HEK293 (cell line): ENCODE results near the gene DMD.

ENCODE experiments used
- CTCF ChIA-PET: fragments of 350-600 bp; formaldehyde crosslinking; extraction: SDS; loops from one replicate; lab custom pipeline; 2021; ENCODE audit warnings: antibody characterized with exemption; lab: Yijun Ruan, JAX
- POLR2A ChIA-PET: fragments of 300-600 bp; formaldehyde crosslinking; extraction: SDS; loops from one replicate; lab custom pipeline; 2020; ENCODE audit warnings: antibody characterized with exemption, inconsistent platforms; lab: Yijun Ruan, JAX
- H3K27ac ChIP-seq: fragments of 200-500 bp; sonication (Bioruptor generic); 2 replicates; pipeline ENCODE4 v1.5.1; 2014; ENCODE audit warnings: low read depth, low read length, control low read depth, inconsistent platforms; ENCODE audit errors: extremely low read depth
- H3K36me3 ChIP-seq, 2 experiments: fragments of 200-500 bp in 1 of 2; sonication (Bioruptor generic) in 1 of 2; 1 replicate in 1 of 2; 2 replicates in 1 of 2; pipeline ENCODE4 v1.5.1; 2014 to 2017; ENCODE audit warnings: inconsistent platforms in 2 of 2, low read length in 2 of 2; ENCODE audit not compliant: control insufficient read depth in 2 of 2, insufficient read depth in 1 of 2
- H3K4me1 ChIP-seq: fragments of 200-500 bp; sonication (Bioruptor generic); 2 replicates; pipeline ENCODE4 v1.5.1; 2014; ENCODE audit warnings: mild to moderate bottlenecking, low read length, inconsistent platforms; ENCODE audit not compliant: control insufficient read depth, insufficient read depth
- H3K4me3 ChIP-seq: 2 replicates; pipeline ENCODE4 v1.5.1; 2011; ENCODE audit warnings: low read depth, mild to moderate bottlenecking, control low read depth, low read length, moderate library complexity
- H3K9me3 ChIP-seq: fragments of 200-500 bp; sonication (Bioruptor generic); 2 replicates; pipeline ENCODE4 v1.5.1; 2014; ENCODE audit warnings: low read depth, low read length, inconsistent platforms; ENCODE audit not compliant: control insufficient read depth, insufficient read depth
- GLIS1 ChIP-seq: fragments of 450-650 bp; formaldehyde crosslinking; IDR thresholded peaks from 2 replicates; pipeline ENCODE4 v1.5.1; 2016; ENCODE audit warnings: missing biosample characterization, missing genetic modification characterization
- KLF16 ChIP-seq: fragments of 450-650 bp; formaldehyde crosslinking; IDR thresholded peaks from 2 replicates; pipeline ENCODE4 v1.5.1; 2017; ENCODE audit warnings: missing biosample characterization, missing genetic modification characterization
- MZF1 ChIP-seq: fragments of 450-650 bp; formaldehyde crosslinking; IDR thresholded peaks from 2 replicates; pipeline ENCODE4 v1.5.1; 2017; ENCODE audit warnings: missing biosample characterization, missing genetic modification characterization, borderline replicate concordance
- PRDM4 ChIP-seq: fragments of 450-650 bp; formaldehyde crosslinking; IDR thresholded peaks from 2 replicates; pipeline ENCODE4 v1.5.1; 2017; ENCODE audit warnings: missing biosample characterization, missing genetic modification characterization
- ZFHX2 ChIP-seq: fragments of 450-650 bp; formaldehyde crosslinking; conservative IDR thresholded peaks from 2 replicates; pipeline ENCODE4 v1.5.1; 2016; ENCODE audit warnings: missing biosample characterization, missing genetic modification characterization
- ZFP37 ChIP-seq: fragments of 450-650 bp; formaldehyde crosslinking; IDR thresholded peaks from 2 replicates; pipeline ENCODE4 v1.5.1; 2016; ENCODE audit warnings: missing biosample characterization, missing genetic modification characterization
- ZNF10 ChIP-seq: fragments of 450-650 bp; formaldehyde crosslinking; IDR thresholded peaks from 2 replicates; pipeline ENCODE4 v1.5.1; 2017; ENCODE audit warnings: missing biosample characterization, missing genetic modification characterization
- ZNF138 ChIP-seq: fragments of 450-650 bp; formaldehyde crosslinking; IDR thresholded peaks from 2 replicates; pipeline ENCODE4 v1.5.1; 2016; ENCODE audit warnings: missing biosample characterization, missing genetic modification characterization, borderline replicate concordance
- ZNF146 ChIP-seq: fragments of 450-650 bp; formaldehyde crosslinking; IDR thresholded peaks from 2 replicates; pipeline ENCODE4 v1.5.1; 2016; ENCODE audit warnings: missing biosample characterization, missing genetic modification characterization
- ZNF202 ChIP-seq: fragments of 450-650 bp; formaldehyde crosslinking; IDR thresholded peaks from 2 replicates; pipeline ENCODE4 v1.5.1; 2016; ENCODE audit warnings: missing biosample characterization, missing genetic modification characterization, borderline replicate concordance
- ZNF214 ChIP-seq: fragments of 450-650 bp; formaldehyde crosslinking; IDR thresholded peaks from 2 replicates; pipeline ENCODE4 v1.5.1; 2017; ENCODE audit warnings: missing biosample characterization, mild to moderate bottlenecking, missing genetic modification characterization, borderline replicate concordance
- ZNF223 ChIP-seq: fragments of 450-650 bp; formaldehyde crosslinking; IDR thresholded peaks from 2 replicates; pipeline ENCODE4 v1.5.1; 2016; ENCODE audit warnings: missing biosample characterization, missing genetic modification characterization
- ZNF26 ChIP-seq: fragments of 450-650 bp; formaldehyde crosslinking; IDR thresholded peaks from 2 replicates; pipeline ENCODE4 v1.5.1; 2016; ENCODE audit warnings: missing biosample characterization, missing genetic modification characterization
- ZNF274 ChIP-seq, 2 experiments: fragments of 200-500 bp in 1 of 2; fragments of 450-650 bp in 1 of 2; sonication (Bioruptor generic) in 1 of 2; formaldehyde crosslinking in 1 of 2; IDR thresholded peaks; 2 replicates each; pipeline versions ENCODE4 v1.5.1 to v1.6.1; 2014 to 2016; ENCODE audit warnings: borderline replicate concordance in 1 of 2, inconsistent platforms in 1 of 2, low read length in 1 of 2, missing biosample characterization in 1 of 2, missing genetic modification characterization in 1 of 2
- ZNF280C ChIP-seq: fragments of 450-650 bp; formaldehyde crosslinking; IDR thresholded peaks from 2 replicates; pipeline ENCODE4 v1.5.1; 2016; ENCODE audit warnings: missing biosample characterization, missing genetic modification characterization
- ZNF341 ChIP-seq: fragments of 450-650 bp; formaldehyde crosslinking; IDR thresholded peaks from 2 replicates; pipeline ENCODE4; 2016; ENCODE audit warnings: low read depth, missing biosample characterization, missing genetic modification characterization
- ZNF391 ChIP-seq: fragments of 450-650 bp; formaldehyde crosslinking; IDR thresholded peaks from 2 replicates; pipeline ENCODE4 v1.5.1; 2016; ENCODE audit warnings: low read depth, missing biosample characterization, missing genetic modification characterization, borderline replicate concordance
- ZNF416 ChIP-seq: fragments of 450-650 bp; formaldehyde crosslinking; IDR thresholded peaks from 2 replicates; pipeline ENCODE4 v1.5.1; 2016; ENCODE audit warnings: missing biosample characterization, missing genetic modification characterization
- ZNF473 ChIP-seq: fragments of 450-650 bp; formaldehyde crosslinking; IDR thresholded peaks from 2 replicates; pipeline ENCODE4 v1.5.1; 2017; ENCODE audit warnings: missing biosample characterization, missing genetic modification characterization
- ZNF501 ChIP-seq: fragments of 450-650 bp; formaldehyde crosslinking; IDR thresholded peaks from 2 replicates; pipeline ENCODE4 v1.5.1; 2016; ENCODE audit warnings: missing biosample characterization, missing genetic modification characterization
- ZNF518A ChIP-seq: fragments of 450-650 bp; formaldehyde crosslinking; conservative IDR thresholded peaks from 2 replicates; pipeline ENCODE4 v1.5.1; 2016; ENCODE audit warnings: low read depth, missing biosample characterization, missing genetic modification characterization
- ZNF530 ChIP-seq: fragments of 450-650 bp; formaldehyde crosslinking; IDR thresholded peaks from 2 replicates; pipeline ENCODE4 v1.5.1; 2016; ENCODE audit warnings: low read depth, missing biosample characterization, missing genetic modification characterization
- ZNF658 ChIP-seq: fragments of 450-650 bp; formaldehyde crosslinking; IDR thresholded peaks from 2 replicates; pipeline ENCODE4; 2016; ENCODE audit warnings: missing biosample characterization, missing genetic modification characterization
- ZNF791 ChIP-seq: fragments of 450-650 bp; formaldehyde crosslinking; IDR thresholded peaks from 2 replicates; pipeline ENCODE4 v1.5.1; 2016; ENCODE audit warnings: missing biosample characterization, missing genetic modification characterization
- ZNF830 ChIP-seq: fragments of 450-650 bp; IDR thresholded peaks from 2 replicates; pipeline ENCODE4 v1.5.0; 2018; ENCODE audit warnings: missing biosample characterization, missing genetic modification characterization, low read depth, mild to moderate bottlenecking, moderate library complexity
- ZSCAN4 ChIP-seq: fragments of 450-650 bp; formaldehyde crosslinking; IDR thresholded peaks from 2 replicates; pipeline ENCODE4 v1.5.1; 2017; ENCODE audit warnings: missing biosample characterization, missing genetic modification characterization

Gene DMD

GRCh38 chrX:32825009-32825408 is 386.3 kb downstream of the DMD start (continued):
- TF ChIP-seq ZNF280C (tag by site-specific recombination) (no peak), ZNF416 (tag by site-specific recombination) (no peak), PRDM4 (no peak)
- TF ChIP-seq, all 188 proteins: peak for 0

- CTCF ChIA-PET, result no interaction called here
- H3K9me3 ChIP-seq, result no peaks in the 10 kb centered on the region
- POLR2A ChIA-PET, result no interaction called here
Observed at GRCh38 chrX:32804034-32804433, 407.3 kb downstream of the DMD start.

GRCh38 chrX:32798990-32799389 is 412.4 kb downstream of the DMD start:
- Histone ChIP-seq H3K27ac (no peak overlapping the region), H3K4me3 (no peak overlapping the region), H3K9me3 (no peaks in the 10 kb centered on the region), H3K36me3 (no peaks in the 10 kb centered on the region), H3K4me1 (no peaks in the 10 kb centered on the region)
- ChIA-PET CTCF (no interaction called here), POLR2A (no interaction called here)
- TF ChIP-seq KLF16 (tag by site-specific recombination) (no peak), ZNF658 (tag by site-specific recombination) (no peak), ZNF518A (tag by site-specific recombination) (no peak), ZNF391 (no peak), ZNF146 (tag by site-specific recombination) (no peak)

More at GRCh38 chrX:32804034-32804433, 407.3 kb downstream of the DMD start:
- H3K4me3 ChIP-seq, result no peak overlapping the region
- H3K4me1 ChIP-seq, result no peaks in the 10 kb centered on the region
- no peak overlapping the region for H3K27ac ChIP-seq
- TF ChIP-seq ZSCAN4 (no peak), ZNF791 (tag by site-specific recombination) (no peak), ZFP37 (tag by site-specific recombination) (no peak), MZF1 (tag by site-specific recombination) (no peak), ZFHX2 (tag by site-specific recombination) (no peak), ZNF223 (no peak), ZNF341 (tag by site-specific recombination) (no peak), ZNF26 (tag by site-specific recombination) (no peak), ZNF530 (tag by site-specific recombination) (no peak), ZNF214 (tag by site-specific recombination) (no peak), ZNF274 (IDR thresholded peaks at IDR 0.05; ENCODE audit: low read length) (no peak), ZNF274 (tag by site-specific recombination; IDR thresholded peaks at IDR 0.05; ENCODE audit: borderline replicate concordance) (no peak), ZNF391 (no peak), ZNF473 (no peak), GLIS1 (tag by site-specific recombination) (no peak), ZNF202 (tag by site-specific recombination) (no peak), ZNF10 (tag by site-specific recombination) (no peak), ZNF830 (tag by site-specific recombination) (no peak), ZNF138 (no peak), ZNF501 (tag by site-specific recombination) (no peak)
- H3K36me3 ChIP-seq, result no peaks in the 10 kb centered on the region
